ENCODE data around the gene ZNF585A. TPM values are rescaled to one million over a fixed set of nuclear protein-coding genes. Genes with fewer than 3 reads are reported as not detected.
A peak's percentile ranks its signal among the peaks of the same experiment; 100 is the strongest.
"Not testable (repeated sequence)": the region's sequence is repeated elsewhere in the genome, so short reads cannot be mapped to it uniquely, and the experiment has no call there.

The ZNF585A gene
- total and polyA plus RNA-seq, 2 of the 8 experiments (the other 6 are each of a cell fraction or from before 2014, with no cell fraction given), result 4.5 to 8.3 TPM

GRCh38 chr19:37186071-37186470 is 13.6 kb upstream of the ZNF585A start:
- H2BK12ac ChIP-seq (ENCODE audit: low read depth, low read length); H3K79me2 ChIP-seq (ENCODE audit: control insufficient read depth in 1 of 2, insufficient read depth in 2 of 2, low read length in 2 of 2); CTCF ChIA-PET (ENCODE audit: partially characterized antibody); H4K91ac ChIP-seq (replicated peaks; ENCODE audit: insufficient read length, low read length); H3K4me2 ChIP-seq (ENCODE audit: insufficient read depth in 1 of 2, low read depth in 2 of 2, low read length in 2 of 2); H3K27ac ChIP-seq (ENCODE audit: low read depth, low read length); H3K18ac ChIP-seq (ENCODE audit: extremely low read depth, low read length); H2AK5ac ChIP-seq (ENCODE audit: low read depth, low read length); H3K23me2 ChIP-seq (ENCODE audit: low read depth, low read length); H2BK5ac ChIP-seq (ENCODE audit: low read depth, low read length); H3K4me1 ChIP-seq (replicated peaks in 1 of 4; ENCODE audit: control insufficient read depth in 3 of 4, insufficient read depth in 4 of 4, low read length in 3 of 4); H2BK120ac ChIP-seq (replicated peaks; ENCODE audit: low read depth, low read length); H3K4ac ChIP-seq (replicated peaks; ENCODE audit: insufficient read length, low read depth, low read length); DNase-seq (ENCODE audit: low read depth in 1 of 2, low spot score in 2 of 2); H4K20me1 ChIP-seq (replicated peaks in 1 of 2; ENCODE audit: control insufficient read depth in 1 of 2, insufficient read depth in 2 of 2, low read length in 2 of 2); POLR2A ChIA-PET (ENCODE audit: partially characterized antibody); H3K56ac ChIP-seq (replicated peaks; ENCODE audit: insufficient read length, low read depth, low read length); H2BK15ac ChIP-seq (ENCODE audit: low read length); H2AFZ ChIP-seq (ENCODE audit: low read length); H2BK20ac ChIP-seq (ENCODE audit: low read length); H3K79me1 ChIP-seq (ENCODE audit: low read depth, low read length); H3K23ac ChIP-seq (ENCODE audit: insufficient read length); H3K27me3 ChIP-seq (replicated peaks in 1 of 4; ENCODE audit: control insufficient read depth in 3 of 4, extremely low read depth in 1 of 4, insufficient read depth in 3 of 4, low read length in 3 of 4); H4K5ac ChIP-seq (ENCODE audit: insufficient read length, low read depth, low read length); H3K9ac ChIP-seq (replicated peaks in 1 of 4; ENCODE audit: extremely low read depth in 1 of 4, low read depth in 3 of 4, low read length in 3 of 4); H3K14ac ChIP-seq (ENCODE audit: insufficient read length); H3K4me3 ChIP-seq (ENCODE audit: extremely low read depth in 1 of 4, insufficient read depth in 2 of 4, low read depth in 3 of 4, low read length in 4 of 4); H4K8ac ChIP-seq (ENCODE audit: extremely low read depth, insufficient read depth, low read length): not testable (repeated sequence)
- Histone ChIP-seq H3K36me3 (ENCODE audit: control insufficient read depth in 2 of 4, insufficient read depth in 4 of 4, low read length in 3 of 4) (peaks cover 2 to 60% (median 9%) of the 10 kb centered on the region in 4 experiments; a peak in 7 of 8 replicates), H3K9me3 (ENCODE audit: insufficient read depth in 2 of 2, low read depth in 1 of 2, low read length in 1 of 2) (peaks cover 44 to 62% of the 10 kb centered on the region in 2 experiments)
- FAIRE-seq, result peak; percentile 13
- 100% methylated on average over 3 of the region's 4 CpGs; no CpG with 5 or more reads in 1 of the 2 experiments for WGBS, 2 experiments (ENCODE audit: extremely low coverage in 1 of 2, insufficient coverage in 1 of 2, insufficient read length in 1 of 2, insufficient replicate concordance in 2 of 2, low coverage in 1 of 2, low lambda C conversion rate in 2 of 2, missing lambda C conversion rate in 1 of 2)

All from H1 (cell line).